ENCODE measurements around the gene HCFC1R1. TPM values are rescaled to one million over a fixed set of nuclear protein-coding genes. Genes with fewer than 3 reads are reported as not detected.

HCFC1R1 gene
- total RNA-seq, 1 donor from 2014 or later, result 48.5 TPM

GRCh38 chr16:3008690-3009037 is 15.1 kb downstream of the HCFC1R1 start:
- Histone ChIP-seq H3K36me3 (no peaks in the 10 kb centered on the region), H3K4me1 (peaks cover 6% of the 10 kb centered on the region), H3K27me3 (ENCODE audit: low read depth) (peaks cover 91% of the 10 kb centered on the region), H3K9me3 (replicated peaks) (no peaks in the 10 kb centered on the region), H3K27ac (replicated peaks) (no peak overlapping the region), H3K4me3 (no peak overlapping the region)
- TF ChIP-seq CTCF (IDR thresholded peaks at IDR 0.05; ENCODE audit: borderline replicate concordance), result no peak
- intact Hi-C loops (cut with micrococcal nuclease), result no loop called here
- no peak for DNase-seq

- no peak overlapping the region for H3K27ac ChIP-seq (replicated peaks)
- H3K9me3 ChIP-seq (replicated peaks), result no peaks in the 10 kb centered on the region
These were observed 15.6 kb downstream of the HCFC1R1 start for GRCh38 chr16:3007957-3008689.

GRCh38 chr16:3007059-3007956 is 16.4 kb downstream of the HCFC1R1 start:
- Histone ChIP-seq H3K9me3 (replicated peaks) (no peaks in the 10 kb centered on the region), H3K4me3 (no peak overlapping the region), H3K27ac (replicated peaks) (no peak overlapping the region), H3K27me3 (ENCODE audit: low read depth) (peaks cover 86% of the 10 kb centered on the region), H3K4me1 (peaks cover 10% of the 10 kb centered on the region), H3K36me3 (no peaks in the 10 kb centered on the region)
- no peak for DNase-seq
- TF ChIP-seq CTCF (IDR thresholded peaks at IDR 0.05; ENCODE audit: borderline replicate concordance), result no peak
- intact Hi-C loops (cut with micrococcal nuclease), result no loop called here

More at GRCh38 chr16:3007957-3008689, 15.6 kb downstream of the HCFC1R1 start:
- no peak for TF ChIP-seq CTCF (IDR thresholded peaks at IDR 0.05; ENCODE audit: borderline replicate concordance)
- H3K27me3 ChIP-seq (ENCODE audit: low read depth), result peaks cover 91% of the 10 kb centered on the region
- peaks cover 10% of the 10 kb centered on the region for H3K4me1 ChIP-seq
- intact Hi-C loops (cut with micrococcal nuclease), result no loop called here
- no peaks in the 10 kb centered on the region for H3K36me3 ChIP-seq
- H3K4me3 ChIP-seq, result no peak overlapping the region
- DNase-seq, result peak; percentile 43

- H3K36me3 ChIP-seq, result no peaks in the 10 kb centered on the region
- H3K9me3 ChIP-seq (replicated peaks), result no peaks in the 10 kb centered on the region
- H3K4me3 ChIP-seq, result peak overlapping the region; percentile 60
- DNase-seq, result no peak
- H3K27me3 ChIP-seq (ENCODE audit: low read depth), result peaks cover 82% of the 10 kb centered on the region
- intact Hi-C loops (cut with micrococcal nuclease), result no loop called here
- peaks cover 10% of the 10 kb centered on the region for H3K4me1 ChIP-seq
- H3K27ac ChIP-seq (replicated peaks), result peak overlapping the region; percentile 46
- TF ChIP-seq CTCF (IDR thresholded peaks at IDR 0.05; ENCODE audit: borderline replicate concordance), result no peak
These were observed 18.9 kb downstream of the HCFC1R1 start for GRCh38 chr16:3004781-3005284.

- TF ChIP-seq CTCF (IDR thresholded peaks at IDR 0.05; ENCODE audit: borderline replicate concordance), result no peak
- no peak for DNase-seq
- peak overlapping the region; percentile 60 for H3K4me3 ChIP-seq
- H3K36me3 ChIP-seq, result no peaks in the 10 kb centered on the region
- no peaks in the 10 kb centered on the region for H3K9me3 ChIP-seq (replicated peaks)
- intact Hi-C loops (cut with micrococcal nuclease), result no loop called here
- peaks cover 77% of the 10 kb centered on the region for H3K27me3 ChIP-seq (ENCODE audit: low read depth)
- peak overlapping the region; percentile 30 for H3K27ac ChIP-seq (replicated peaks)
- H3K4me1 ChIP-seq, result peaks cover 10% of the 10 kb centered on the region
These were observed 19.4 kb downstream of the HCFC1R1 start for GRCh38 chr16:3004319-3004718.

Measured in left ventricle myocardium inferior (tissue), 1 donor.